ENCODE data around the gene VSIG8. TPM values are rescaled to one million over a fixed set of nuclear protein-coding genes. Genes with fewer than 3 reads are reported as not detected.

VSIG8 gene
- total and polyA plus RNA-seq, 2 donors (not counting 3 experiments of a cell fraction or from before 2014, with no cell fraction given): not detected

- dilution Hi-C loops (cut with MboI; ENCODE audit: extremely low pct_ligation_motif_present, low sequenced_read_pairs) (no loop called here), intact Hi-C loops (cut with micrococcal nuclease) (no loop called here)
- DNase-seq (ENCODE audit: low read depth, low spot score): no peak
- Histone ChIP-seq H3K9me1 (replicated peaks; ENCODE audit: control insufficient read depth, extremely low read depth, insufficient read depth, low read length) (no peaks in the 10 kb centered on the region), H3K27ac (ENCODE audit: insufficient read depth, low read depth, low read length) (no peak overlapping the region), H3K4me2 (ENCODE audit: insufficient read depth, low read length) (no peak overlapping the region), H4K20me1 (replicated peaks; ENCODE audit: control insufficient read depth, extremely low read depth, insufficient read depth, low read length) (no peaks in the 10 kb centered on the region), H2AFZ (ENCODE audit: low read depth, low read length) (no peak overlapping the region), H3K9ac (replicated peaks; ENCODE audit: extremely low read depth, insufficient read depth, low read length) (no peak overlapping the region), H3K4me1 (ENCODE audit: control insufficient read depth, extremely low read depth, insufficient read depth, low read length) (no peaks in the 10 kb centered on the region), H3K36me3 (ENCODE audit: control insufficient read depth in 2 of 2, extremely low read depth in 1 of 2, insufficient read depth in 2 of 2, low read length in 2 of 2) (no peaks in the 10 kb centered on the region), H3K79me2 (ENCODE audit: control insufficient read depth, insufficient read depth, low read length) (no peaks in the 10 kb centered on the region), H3K4me3 (replicated peaks in 1 of 3; ENCODE audit: insufficient read depth in 1 of 3, low read depth in 1 of 3, low read length in 3 of 3) (no peak overlapping the region), H3K9me3 (replicated peaks; ENCODE audit: control insufficient read depth, insufficient read depth, low read length) (no peaks in the 10 kb centered on the region), H3K27me3 (ENCODE audit: control insufficient read depth in 2 of 2, insufficient read depth in 2 of 2, low read length in 2 of 2) (peaks cover 0 to 4% of the 10 kb centered on the region in 2 experiments)
- BruUV-seq (replicated peaks): no TSS peak
- TF ChIP-seq CTCF (IDR thresholded peaks at IDR 0.05; ENCODE audit: extremely low read depth in 1 of 2, insufficient read depth in 1 of 2, low read depth in 1 of 2, low read length in 2 of 2) (no peak), MYC (IDR thresholded peaks at IDR 0.05; ENCODE audit: low read depth, low read length) (no peak), GATA2 (IDR thresholded peaks at IDR 0.05; ENCODE audit: insufficient read depth, insufficient read length, low read depth, low read length) (no peak), FOS (IDR thresholded peaks at IDR 0.05; ENCODE audit: borderline replicate concordance, insufficient read depth, low read length) (no peak), MAX (IDR thresholded peaks at IDR 0.05; ENCODE audit: insufficient read depth, insufficient read length) (no peak), JUN (IDR thresholded peaks at IDR 0.05; ENCODE audit: borderline replicate concordance, insufficient read depth, insufficient read length, low read depth) (no peak), POLR2A (IDR thresholded peaks at IDR 0.05; ENCODE audit: low read depth, low read length) (no peak), EZH2 (IDR thresholded peaks at IDR 0.05; ENCODE audit: borderline replicate concordance, low read depth, low read length, severe bottlenecking) (no peak), POLR2AphosphoS5 (IDR thresholded peaks at IDR 0.05; ENCODE audit: insufficient read depth, low read depth, low read length) (no peak)
- POLR2A ChIA-PET: no interaction called here
- no peak for FAIRE-seq
- CTCF ChIA-PET: interaction anchor here (1.5 to 1.8 kb wide), 3 partner anchors 10 to 47 kb away, joined by 5 to 6 read pairs (median 6); no protein-coding TSS in a partner anchor
Observed at GRCh38 chr1:159843459-159843858, 19.0 kb downstream of the VSIG8 start.
